Stimulated activated naive CD8-positive, alpha-beta T cell treated with anti-CD3 and anti-CD28 coated beads, Interleukin-15, Interleukin-2, amounts not matched to agents 100 U/mL and 50 U/mL, for 24 hours (primary cell): ENCODE measurements around the gene MBD5.

Source experiments
- ATAC-seq: fragments of 150-1000 bp; cut with Tn5 transposase; one replicate; pipeline ENCODE4 v1.10.0; 2021
- DNase-seq: peaks from one replicate; pipeline ENCODE4 v3.0.0; 2021

The MBD5 gene

GRCh38 chr2:148023861-148024260 is 3.0 kb downstream of the MBD5 start:
- ATAC-seq = no peak

GRCh38 chr2:148026573-148026972 is 5.7 kb downstream of the MBD5 start:
- ATAC-seq (no peak), DNase-seq (no peak)

More at GRCh38 chr2:148023861-148024260, 3.0 kb downstream of the MBD5 start:
- no peak for DNase-seq

- DNase-seq = no peak
- no peak for ATAC-seq
Measured at GRCh38 chr2:148027822-148028221, 6.9 kb downstream of the MBD5 start.

GRCh38 chr2:148028781-148029180 is 7.9 kb downstream of the MBD5 start:
- no peak for ATAC-seq
- DNase-seq = no peak

- DNase-seq = no peak
- no peak for ATAC-seq
Measured at GRCh38 chr2:148031152-148031551, 10.3 kb downstream of the MBD5 start.

GRCh38 chr2:148032215-148032614 is 11.3 kb downstream of the MBD5 start:
- DNase-seq (no peak), ATAC-seq (no peak)

GRCh38 chr2:148039783-148040182 is 18.9 kb downstream of the MBD5 start:
- no peak for DNase-seq
- no peak for ATAC-seq

GRCh38 chr2:148042219-148042618 is 21.3 kb downstream of the MBD5 start:
- DNase-seq (no peak), ATAC-seq (no peak)

GRCh38 chr2:148044322-148044721 is 23.4 kb downstream of the MBD5 start:
- no peak for ATAC-seq

GRCh38 chr2:148046802-148047201 is 25.9 kb downstream of the MBD5 start:
- no peak for ATAC-seq

More at GRCh38 chr2:148044322-148044721, 23.4 kb downstream of the MBD5 start:
- no peak for DNase-seq

GRCh38 chr2:148048475-148049221 is 27.8 kb downstream of the MBD5 start:
- ATAC-seq (peak; percentile 77), DNase-seq (no peak)

More at GRCh38 chr2:148046802-148047201, 25.9 kb downstream of the MBD5 start:
- no peak for DNase-seq

GRCh38 chr2:148049284-148049683 is 28.4 kb downstream of the MBD5 start:
- no peak for DNase-seq
- no peak for ATAC-seq

GRCh38 chr2:148052687-148053086 is 31.8 kb downstream of the MBD5 start:
- DNase-seq (no peak), ATAC-seq (no peak)

GRCh38 chr2:148058641-148059040 is 37.8 kb downstream of the MBD5 start:
- no peak for ATAC-seq
- no peak for DNase-seq

- no peak for DNase-seq
Measured at GRCh38 chr2:148063633-148064032, 42.7 kb downstream of the MBD5 start.

GRCh38 chr2:148065936-148066335 is 45.0 kb downstream of the MBD5 start:
- no peak for DNase-seq
- no peak for ATAC-seq

More at GRCh38 chr2:148063633-148064032, 42.7 kb downstream of the MBD5 start:
- no peak for ATAC-seq

GRCh38 chr2:148067801-148068200 is 46.9 kb downstream of the MBD5 start:
- ATAC-seq = no peak
- no peak for DNase-seq

GRCh38 chr2:148071351-148071750 is 50.5 kb downstream of the MBD5 start:
- DNase-seq (no peak), ATAC-seq (no peak)

- ATAC-seq (no peak), DNase-seq (no peak)
Measured at GRCh38 chr2:148096012-148096411, 75.1 kb downstream of the MBD5 start.

GRCh38 chr2:148102641-148103040 is 81.8 kb downstream of the MBD5 start:
- DNase-seq (no peak), ATAC-seq (no peak)

GRCh38 chr2:148103946-148104345 is 83.1 kb downstream of the MBD5 start:
- ATAC-seq (no peak), DNase-seq (no peak)

- DNase-seq (no peak), ATAC-seq (no peak)
Measured at GRCh38 chr2:148106331-148106730, 85.4 kb downstream of the MBD5 start.

GRCh38 chr2:148108385-148108784 is 87.5 kb downstream of the MBD5 start:
- no peak for DNase-seq
- no peak for ATAC-seq

- ATAC-seq (no peak), DNase-seq (no peak)
Measured at GRCh38 chr2:148110184-148110583, 89.3 kb downstream of the MBD5 start.
